Activated CD4-positive, alpha-beta T cell treated with anti-CD3 and anti-CD28 coated beads, Interleukin-2, amount 10 ng/mL, durations not matched to agents 24 days and 14 days (primary cell): ENCODE results near the gene ADK. TPM values are rescaled to one million over a fixed set of nuclear protein-coding genes. Genes with fewer than 3 reads are reported as not detected.

Experiments
- DNase-seq: peaks from one replicate; pipeline ENCODE4 v3.0.0; 2022
- H3K27ac Mint-ChIP-seq: one replicate; pipeline ENCODE4 v1.8.0; 2022; ENCODE audit warnings: mild to moderate bottlenecking, mixed read lengths
- H3K27me3 Mint-ChIP-seq: one replicate; pipeline ENCODE4 v1.8.0; 2022; ENCODE audit warnings: mixed read lengths
- H3K36me3 Mint-ChIP-seq: one replicate; pipeline ENCODE4 v1.8.0; 2022; ENCODE audit warnings: low read depth, mild to moderate bottlenecking, mixed read lengths
- H3K4me1 Mint-ChIP-seq: one replicate; pipeline ENCODE4 v1.8.0; 2021; ENCODE audit warnings: mixed read lengths
- H3K4me3 Mint-ChIP-seq: one replicate; pipeline ENCODE4 v1.8.0; 2022; ENCODE audit warnings: mild to moderate bottlenecking, moderate library complexity, mixed read lengths
- H3K9me3 Mint-ChIP-seq: one replicate; pipeline ENCODE4 v1.8.0; 2021; ENCODE audit warnings: mixed read lengths
- intact Hi-C: fragments of 100-400 bp; cut with micrococcal nuclease; formaldehyde crosslinking; loops from one replicate; pipeline ENCODE4 v1.15.1; 2023
- total RNA-seq: library from RNA; stranded (reverse); gene quantifications from 2 replicates; pipeline ENCODE4 v1.2.3, GENCODE V29; 2022

The ADK gene
- total RNA-seq, 1 donor from 2014 or later, result 54.8 TPM

GRCh38 chr10:74244097-74244685, 93.2 kb downstream of the ADK start:
- Mint-ChIP-seq H3K9me3 (no peaks in the 10 kb centered on the region), H3K4me1 (peaks cover 2% of the 10 kb centered on the region), H3K27ac (no peak overlapping the region), H3K4me3 (no peak overlapping the region), H3K36me3 (peaks cover 4% of the 10 kb centered on the region), H3K27me3 (no peaks in the 10 kb centered on the region)
- peak; percentile 73 for DNase-seq
- intact Hi-C loops, result loop anchor here (2.0 to 5.0 kb wide), 2 partner anchors 779 to 988 kb away; no protein-coding TSS in a partner anchor

GRCh38 chr10:74244807-74245206, 93.8 kb downstream of the ADK start:
- peaks cover 2% of the 10 kb centered on the region for H3K4me1 Mint-ChIP-seq
- no peaks in the 10 kb centered on the region for H3K27me3 Mint-ChIP-seq
- H3K4me3 Mint-ChIP-seq, result no peak overlapping the region
- no peak overlapping the region for H3K27ac Mint-ChIP-seq
- DNase-seq, result no peak
- intact Hi-C loops, result loop anchor here (2.0 to 5.0 kb wide), 2 partner anchors 778 to 987 kb away; no protein-coding TSS in a partner anchor
- H3K36me3 Mint-ChIP-seq, result peaks cover 4% of the 10 kb centered on the region
- H3K9me3 Mint-ChIP-seq, result no peaks in the 10 kb centered on the region

GRCh38 chr10:74246495-74246894, 95.5 kb downstream of the ADK start:
- Mint-ChIP-seq H3K27ac (no peak overlapping the region), H3K27me3 (no peaks in the 10 kb centered on the region), H3K9me3 (no peaks in the 10 kb centered on the region), H3K4me1 (peaks cover 2% of the 10 kb centered on the region), H3K36me3 (peaks cover 4% of the 10 kb centered on the region), H3K4me3 (no peak overlapping the region)
- DNase-seq, result no peak
- intact Hi-C loops, result no loop called here

GRCh38 chr10:74249865-74250264, 98.8 kb downstream of the ADK start:
- no peak overlapping the region for H3K27ac Mint-ChIP-seq
- H3K36me3 Mint-ChIP-seq, result peaks cover 1% of the 10 kb centered on the region
- H3K4me1 Mint-ChIP-seq, result no peaks in the 10 kb centered on the region
- H3K27me3 Mint-ChIP-seq, result no peaks in the 10 kb centered on the region
- no peak overlapping the region for H3K4me3 Mint-ChIP-seq
- intact Hi-C loops, result no loop called here
- no peak for DNase-seq
- no peaks in the 10 kb centered on the region for H3K9me3 Mint-ChIP-seq

- no peak for DNase-seq
- Mint-ChIP-seq H3K27me3 (no peaks in the 10 kb centered on the region), H3K4me1 (peaks cover 4% of the 10 kb centered on the region), H3K27ac (no peak overlapping the region), H3K36me3 (peaks cover 5% of the 10 kb centered on the region), H3K9me3 (no peaks in the 10 kb centered on the region), H3K4me3 (no peak overlapping the region)
- intact Hi-C loops, result no loop called here
Measured at GRCh38 chr10:74255214-74255613, 104.2 kb downstream of the ADK start.

- no peak overlapping the region for H3K27ac Mint-ChIP-seq
- peaks cover 4% of the 10 kb centered on the region for H3K4me1 Mint-ChIP-seq
- H3K27me3 Mint-ChIP-seq, result no peaks in the 10 kb centered on the region
- intact Hi-C loops, result no loop called here
- H3K4me3 Mint-ChIP-seq, result no peak overlapping the region
- H3K36me3 Mint-ChIP-seq, result peaks cover 5% of the 10 kb centered on the region
- DNase-seq, result no peak
- H3K9me3 Mint-ChIP-seq, result no peaks in the 10 kb centered on the region
Measured at GRCh38 chr10:74255888-74256357, 104.9 kb downstream of the ADK start.

GRCh38 chr10:74262856-74263255, 111.8 kb downstream of the ADK start:
- Mint-ChIP-seq H3K27ac (peak overlapping the region; percentile 29), H3K4me1 (peaks cover 15% of the 10 kb centered on the region), H3K27me3 (no peaks in the 10 kb centered on the region), H3K9me3 (no peaks in the 10 kb centered on the region), H3K4me3 (no peak overlapping the region), H3K36me3 (peaks cover 3% of the 10 kb centered on the region)
- DNase-seq, result no peak
- intact Hi-C loops, result loop anchor here (10.0 kb wide), 2 partner anchors 322 to 492 kb away; no protein-coding TSS in a partner anchor

GRCh38 chr10:74263996-74264395, 113.0 kb downstream of the ADK start:
- intact Hi-C loops, result loop anchor here (10.0 kb wide), 2 partner anchors 321 to 491 kb away; no protein-coding TSS in a partner anchor
- no peak overlapping the region for H3K4me3 Mint-ChIP-seq
- peaks cover 15% of the 10 kb centered on the region for H3K4me1 Mint-ChIP-seq
- no peaks in the 10 kb centered on the region for H3K9me3 Mint-ChIP-seq
- DNase-seq, result no peak
- H3K27ac Mint-ChIP-seq, result no peak overlapping the region
- no peaks in the 10 kb centered on the region for H3K27me3 Mint-ChIP-seq
- peaks cover 3% of the 10 kb centered on the region for H3K36me3 Mint-ChIP-seq

- Mint-ChIP-seq H3K27ac (no peak overlapping the region), H3K36me3 (peaks cover 3% of the 10 kb centered on the region), H3K27me3 (no peaks in the 10 kb centered on the region), H3K4me1 (peaks cover 3% of the 10 kb centered on the region), H3K9me3 (no peaks in the 10 kb centered on the region), H3K4me3 (no peak overlapping the region)
- intact Hi-C loops, result no loop called here
- DNase-seq, result peak; percentile 37
Measured at GRCh38 chr10:74272288-74272687, 121.3 kb downstream of the ADK start.

GRCh38 chr10:74275755-74276290, 124.8 kb downstream of the ADK start:
- DNase-seq, result no peak
- H3K27ac Mint-ChIP-seq, result no peak overlapping the region
- peaks cover 8% of the 10 kb centered on the region for H3K36me3 Mint-ChIP-seq
- no peaks in the 10 kb centered on the region for H3K9me3 Mint-ChIP-seq
- H3K27me3 Mint-ChIP-seq, result no peaks in the 10 kb centered on the region
- intact Hi-C loops, result no loop called here
- H3K4me1 Mint-ChIP-seq, result peaks cover 3% of the 10 kb centered on the region
- no peak overlapping the region for H3K4me3 Mint-ChIP-seq

GRCh38 chr10:74276416-74276815, 125.4 kb downstream of the ADK start:
- Mint-ChIP-seq H3K9me3 (peaks cover 3% of the 10 kb centered on the region), H3K4me3 (no peak overlapping the region), H3K4me1 (peaks cover 6% of the 10 kb centered on the region), H3K27ac (no peak overlapping the region), H3K27me3 (no peaks in the 10 kb centered on the region), H3K36me3 (peaks cover 12% of the 10 kb centered on the region)
- intact Hi-C loops, result no loop called here
- DNase-seq, result no peak

GRCh38 chr10:74282151-74282847, 131.3 kb downstream of the ADK start:
- Mint-ChIP-seq H3K27me3 (no peaks in the 10 kb centered on the region), H3K27ac (no peak overlapping the region), H3K36me3 (peaks cover 31% of the 10 kb centered on the region), H3K4me3 (no peak overlapping the region), H3K4me1 (peaks cover 12% of the 10 kb centered on the region), H3K9me3 (peaks cover 22% of the 10 kb centered on the region)
- no peak for DNase-seq
- intact Hi-C loops, result no loop called here

GRCh38 chr10:74282848-74283210, 131.8 kb downstream of the ADK start:
- Mint-ChIP-seq H3K36me3 (peaks cover 31% of the 10 kb centered on the region), H3K27me3 (no peaks in the 10 kb centered on the region), H3K27ac (peak overlapping the region; percentile 62), H3K4me1 (peaks cover 12% of the 10 kb centered on the region), H3K4me3 (no peak overlapping the region), H3K9me3 (peaks cover 22% of the 10 kb centered on the region)
- intact Hi-C loops, result no loop called here
- DNase-seq, result no peak

- no peaks in the 10 kb centered on the region for H3K27me3 Mint-ChIP-seq
- no peak for DNase-seq
- peaks cover 5% of the 10 kb centered on the region for H3K4me1 Mint-ChIP-seq
- H3K36me3 Mint-ChIP-seq, result peaks cover 19% of the 10 kb centered on the region
- no peak overlapping the region for H3K27ac Mint-ChIP-seq
- no peak overlapping the region for H3K4me3 Mint-ChIP-seq
- intact Hi-C loops, result no loop called here
- H3K9me3 Mint-ChIP-seq, result peaks cover 13% of the 10 kb centered on the region
Measured at GRCh38 chr10:74289188-74289587, 138.2 kb downstream of the ADK start.
